ENCODE data around the gene C2orf74.

DNA sequence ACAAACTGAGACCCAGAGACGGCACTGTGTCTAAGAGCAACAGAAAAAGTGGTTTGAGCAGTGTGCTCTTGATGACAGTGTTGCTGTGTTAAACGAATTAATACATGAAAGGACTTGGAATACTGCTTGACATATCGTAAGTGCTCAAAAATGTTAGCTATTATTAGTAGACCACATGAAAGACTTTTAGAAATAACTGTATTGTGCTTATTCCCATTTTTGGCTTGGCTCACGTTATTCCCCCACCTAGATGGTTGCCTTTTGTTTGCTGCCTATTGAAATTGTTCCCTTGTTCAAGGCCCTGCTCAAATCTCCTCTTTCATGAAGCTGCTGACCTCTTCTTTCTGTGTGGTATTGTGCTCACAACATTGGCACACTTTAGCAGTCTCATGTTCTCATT is 27.8 kb upstream of the C2orf74 start:
- TF ChIP-seq SP1 (CRISPR knock-in tag; conservative IDR thresholded peaks at IDR 0.05), result no peak
- TF ChIP-seq ATF6 (CRISPR knock-in tag; IDR thresholded peaks at IDR 0.05), result no peak
- TF ChIP-seq, protein P1, sequence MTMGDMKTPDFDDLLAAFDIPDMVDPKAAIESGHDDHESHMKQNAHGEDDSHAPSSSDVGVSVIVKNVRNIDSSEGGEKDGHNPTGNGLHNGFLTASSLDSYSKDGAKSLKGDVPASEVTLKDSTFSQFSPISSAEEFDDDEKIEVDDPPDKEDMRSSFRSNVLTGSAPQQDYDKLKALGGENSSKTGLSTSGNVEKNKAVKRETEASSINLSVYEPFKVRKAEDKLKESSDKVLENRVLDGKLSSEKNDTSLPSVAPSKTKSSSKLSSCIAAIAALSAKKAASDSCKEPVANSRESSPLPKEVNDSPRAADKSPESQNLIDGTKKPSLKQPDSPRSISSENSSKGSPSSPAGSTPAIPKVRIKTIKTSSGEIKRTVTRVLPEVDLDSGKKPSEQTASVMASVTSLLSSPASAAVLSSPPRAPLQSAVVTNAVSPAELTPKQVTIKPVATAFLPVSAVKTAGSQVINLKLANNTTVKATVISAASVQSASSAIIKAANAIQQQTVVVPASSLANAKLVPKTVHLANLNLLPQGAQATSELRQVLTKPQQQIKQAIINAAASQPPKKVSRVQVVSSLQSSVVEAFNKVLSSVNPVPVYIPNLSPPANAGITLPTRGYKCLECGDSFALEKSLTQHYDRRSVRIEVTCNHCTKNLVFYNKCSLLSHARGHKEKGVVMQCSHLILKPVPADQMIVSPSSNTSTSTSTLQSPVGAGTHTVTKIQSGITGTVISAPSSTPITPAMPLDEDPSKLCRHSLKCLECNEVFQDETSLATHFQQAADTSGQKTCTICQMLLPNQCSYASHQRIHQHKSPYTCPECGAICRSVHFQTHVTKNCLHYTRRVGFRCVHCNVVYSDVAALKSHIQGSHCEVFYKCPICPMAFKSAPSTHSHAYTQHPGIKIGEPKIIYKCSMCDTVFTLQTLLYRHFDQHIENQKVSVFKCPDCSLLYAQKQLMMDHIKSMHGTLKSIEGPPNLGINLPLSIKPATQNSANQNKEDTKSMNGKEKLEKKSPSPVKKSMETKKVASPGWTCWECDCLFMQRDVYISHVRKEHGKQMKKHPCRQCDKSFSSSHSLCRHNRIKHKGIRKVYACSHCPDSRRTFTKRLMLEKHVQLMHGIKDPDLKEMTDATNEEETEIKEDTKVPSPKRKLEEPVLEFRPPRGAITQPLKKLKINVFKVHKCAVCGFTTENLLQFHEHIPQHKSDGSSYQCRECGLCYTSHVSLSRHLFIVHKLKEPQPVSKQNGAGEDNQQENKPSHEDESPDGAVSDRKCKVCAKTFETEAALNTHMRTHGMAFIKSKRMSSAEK (CRISPR knock-in tag; IDR thresholded peaks at IDR 0.05; ENCODE audit: borderline replicate concordance), result no peak

All from WTC11 (cell line).